ENCODE data around the gene NUP210. TPM values are rescaled to one million over a fixed set of nuclear protein-coding genes. Genes with fewer than 3 reads are reported as not detected.

Gene NUP210
- polyA plus RNA-seq, 3 donors, result 22.7 to 23.7 (median 23.3) TPM

DNA sequence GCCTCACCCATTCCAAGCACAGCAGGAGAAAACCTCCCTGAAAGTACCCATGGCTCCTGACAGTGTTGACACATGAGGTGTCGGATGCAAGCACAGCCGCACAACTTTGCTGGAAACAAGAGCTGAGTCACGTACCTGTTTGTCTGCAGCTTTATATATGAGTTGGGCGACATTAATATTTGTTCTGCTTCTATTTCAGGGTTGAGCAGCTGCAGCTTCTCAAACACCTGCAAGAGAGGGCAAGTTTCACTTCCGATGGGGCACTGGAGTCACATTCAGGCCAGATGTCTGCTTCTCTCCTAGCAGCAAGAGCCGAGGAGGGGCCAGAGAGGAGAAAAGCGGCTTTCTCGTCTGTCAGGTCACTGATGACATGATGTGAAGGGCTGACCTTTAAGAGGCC, 88.0 kb downstream of the NUP210 start:
- DNase-seq (ENCODE audit: low read depth in 3 of 3, low spot score in 2 of 3), result no peak

- DNase-seq (ENCODE audit: low read depth in 3 of 3, low spot score in 2 of 3), result no peak
These were observed 90.4 kb downstream of the NUP210 start for GRCh38 chr3:13329746-13330145.

- DNase-seq (ENCODE audit: low read depth in 3 of 3, low spot score in 2 of 3), result no peak
These were observed 94.2 kb downstream of the NUP210 start for GRCh38 chr3:13325892-13326443.

- DNase-seq (ENCODE audit: low read depth in 3 of 3, low spot score in 2 of 3), result no peak
These were observed 95.2 kb downstream of the NUP210 start for GRCh38 chr3:13324835-13325501.

DNA sequence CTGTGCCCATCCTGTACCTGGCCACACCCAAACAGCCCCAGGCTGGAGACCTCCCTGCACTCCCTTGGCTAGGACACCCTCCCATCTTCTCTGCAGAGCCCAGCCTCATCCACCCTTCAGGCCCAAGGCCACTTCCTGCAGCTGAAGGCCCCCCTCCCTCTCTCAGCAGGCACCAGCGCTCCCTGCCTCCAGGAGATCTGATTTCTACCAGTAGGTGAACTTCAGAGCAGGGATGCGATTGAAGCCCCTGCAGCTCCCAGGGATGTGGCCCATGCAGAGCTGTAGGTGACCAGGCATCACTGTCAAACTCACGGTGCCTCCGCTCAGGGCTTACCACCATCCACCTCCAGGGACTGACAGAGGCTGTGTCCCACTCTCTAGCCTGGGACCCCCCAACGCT, 96.3 kb downstream of the NUP210 start:
- DNase-seq (ENCODE audit: low read depth in 3 of 3, low spot score in 2 of 3), result no peak

- DNase-seq (ENCODE audit: low read depth in 3 of 3, low spot score in 2 of 3), result no peak
These were observed 97.8 kb downstream of the NUP210 start for GRCh38 chr3:13322324-13322723.

- no peak for DNase-seq (ENCODE audit: low read depth in 3 of 3, low spot score in 2 of 3)
These were observed 100.4 kb downstream of the NUP210 start for GRCh38 chr3:13319564-13320220.

- DNase-seq (ENCODE audit: low read depth in 3 of 3, low spot score in 2 of 3), result no peak
These were observed 101.3 kb downstream of the NUP210 start for GRCh38 chr3:13318626-13319470.

GRCh38 chr3:13317596-13318320, 102.4 kb downstream of the NUP210 start:
- no peak for DNase-seq (ENCODE audit: low read depth in 3 of 3, low spot score in 2 of 3)

- no peak for DNase-seq (ENCODE audit: low read depth in 3 of 3, low spot score in 2 of 3)
These were observed 103.5 kb downstream of the NUP210 start for GRCh38 chr3:13316603-13317002.

DNA sequence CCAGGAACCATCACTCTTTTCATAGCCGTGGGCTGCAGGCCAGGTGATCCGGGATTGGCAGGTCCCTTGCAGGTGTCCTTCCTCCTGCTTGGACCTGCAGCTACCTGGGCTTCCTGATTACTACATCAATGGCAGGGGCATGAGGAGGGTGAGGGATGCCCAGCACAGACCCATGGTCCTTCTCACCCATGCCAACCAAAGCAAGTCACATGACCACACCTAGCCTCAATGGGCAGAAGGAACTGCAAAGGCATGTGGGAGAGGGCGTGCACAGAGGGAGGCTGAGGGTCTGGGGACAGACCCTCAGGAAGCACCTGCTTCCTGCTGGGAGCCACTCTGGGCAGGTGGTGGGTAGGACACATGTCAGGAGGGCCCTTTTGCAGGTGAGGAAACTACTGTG, 105.2 kb downstream of the NUP210 start:
- DNase-seq (ENCODE audit: low read depth in 3 of 3, low spot score in 2 of 3), result no peak

DNA sequence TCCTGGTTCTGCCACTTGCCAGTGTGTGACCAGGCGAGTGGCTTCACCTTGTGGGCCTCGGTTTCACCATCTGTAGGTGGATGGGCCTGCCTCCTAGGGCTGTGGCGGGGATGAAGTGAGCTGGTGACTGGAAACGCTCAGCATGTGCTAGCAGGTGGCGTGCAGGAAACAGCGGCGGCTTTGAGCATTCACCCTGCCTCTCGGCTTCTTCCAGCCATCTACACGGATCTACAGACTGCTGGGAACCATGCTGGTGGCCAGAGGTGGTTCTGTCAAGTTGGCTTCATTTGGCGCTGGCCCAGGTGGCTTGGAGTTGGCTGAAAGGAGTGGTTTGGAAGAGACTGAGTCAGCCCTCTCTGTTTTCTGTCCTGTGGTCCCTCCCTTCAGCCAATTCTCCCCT, 106.3 kb downstream of the NUP210 start:
- DNase-seq (ENCODE audit: low read depth in 3 of 3, low spot score in 2 of 3), result no peak

DNA sequence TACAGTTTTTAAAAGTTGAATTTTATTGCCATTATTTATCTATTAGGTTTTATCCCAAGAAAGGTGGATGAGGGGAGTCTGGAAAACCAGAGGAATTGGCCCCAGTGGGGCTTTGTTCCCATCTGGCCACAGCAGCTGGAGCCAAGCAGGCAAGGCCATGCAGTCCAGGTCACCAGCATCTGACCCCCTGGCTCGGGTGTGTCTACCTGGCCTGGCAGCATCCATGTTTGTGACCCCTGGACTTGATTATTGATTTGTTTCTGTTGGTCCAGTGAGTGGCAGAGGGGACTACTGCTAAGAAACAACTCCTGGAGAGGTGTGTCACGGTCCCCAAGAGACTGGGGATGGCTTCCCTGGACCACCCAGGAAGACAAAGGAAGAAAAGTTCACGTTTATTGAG, 111.1 kb downstream of the NUP210 start:
- no peak for DNase-seq (ENCODE audit: low read depth in 3 of 3, low spot score in 2 of 3)

DNA sequence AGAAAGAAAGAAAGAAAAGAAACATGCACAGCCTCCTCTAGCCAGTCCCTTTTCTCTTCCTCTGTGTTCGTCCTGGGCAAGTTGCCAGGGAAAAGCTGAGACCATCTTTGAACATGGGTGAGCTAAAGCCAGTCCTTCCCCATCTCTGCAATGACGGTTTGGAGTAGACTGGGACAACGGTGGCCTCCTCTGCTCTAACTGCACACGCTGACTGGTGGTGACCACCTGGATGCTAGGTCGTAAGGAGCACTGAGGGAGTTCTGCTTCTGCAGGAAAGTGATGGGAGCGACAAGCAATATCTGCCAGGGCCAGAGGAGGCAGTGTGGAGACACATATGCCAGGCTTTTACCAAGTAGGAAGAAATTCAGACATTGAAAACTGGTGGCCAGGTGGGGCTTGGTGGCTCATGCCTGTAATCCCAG, 111.7 kb downstream of the NUP210 start:
- no peak for DNase-seq (ENCODE audit: low read depth in 3 of 3, low spot score in 2 of 3)

- DNase-seq (ENCODE audit: low read depth in 3 of 3, low spot score in 2 of 3), result no peak
These were observed 113.1 kb downstream of the NUP210 start for GRCh38 chr3:13307041-13307440.

DNA sequence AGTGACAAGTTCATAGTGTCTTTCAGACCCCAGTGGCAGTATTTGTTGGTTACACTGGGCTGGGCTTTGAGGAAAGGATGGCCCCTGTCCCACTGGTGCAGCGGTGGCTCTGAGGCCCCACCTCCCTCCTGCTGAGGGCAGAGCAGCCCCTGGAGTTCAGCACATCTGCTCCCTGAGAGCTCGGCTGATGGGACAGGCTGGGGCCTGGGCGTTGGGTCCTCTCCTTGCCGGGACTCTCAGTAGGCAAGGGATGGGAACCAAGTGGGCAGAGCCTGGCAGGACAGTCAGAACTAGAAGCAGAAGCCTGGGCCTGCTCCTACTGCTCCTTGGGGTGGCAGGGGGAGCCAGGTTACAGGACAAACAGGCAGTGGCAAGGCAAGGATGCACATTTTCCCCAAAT, 114.5 kb downstream of the NUP210 start:
- DNase-seq (ENCODE audit: low read depth in 3 of 3, low spot score in 2 of 3), result no peak

GRCh38 chr3:13303410-13303809, 116.7 kb downstream of the NUP210 start:
- DNase-seq (ENCODE audit: low read depth in 3 of 3, low spot score in 2 of 3), result no peak

DNA sequence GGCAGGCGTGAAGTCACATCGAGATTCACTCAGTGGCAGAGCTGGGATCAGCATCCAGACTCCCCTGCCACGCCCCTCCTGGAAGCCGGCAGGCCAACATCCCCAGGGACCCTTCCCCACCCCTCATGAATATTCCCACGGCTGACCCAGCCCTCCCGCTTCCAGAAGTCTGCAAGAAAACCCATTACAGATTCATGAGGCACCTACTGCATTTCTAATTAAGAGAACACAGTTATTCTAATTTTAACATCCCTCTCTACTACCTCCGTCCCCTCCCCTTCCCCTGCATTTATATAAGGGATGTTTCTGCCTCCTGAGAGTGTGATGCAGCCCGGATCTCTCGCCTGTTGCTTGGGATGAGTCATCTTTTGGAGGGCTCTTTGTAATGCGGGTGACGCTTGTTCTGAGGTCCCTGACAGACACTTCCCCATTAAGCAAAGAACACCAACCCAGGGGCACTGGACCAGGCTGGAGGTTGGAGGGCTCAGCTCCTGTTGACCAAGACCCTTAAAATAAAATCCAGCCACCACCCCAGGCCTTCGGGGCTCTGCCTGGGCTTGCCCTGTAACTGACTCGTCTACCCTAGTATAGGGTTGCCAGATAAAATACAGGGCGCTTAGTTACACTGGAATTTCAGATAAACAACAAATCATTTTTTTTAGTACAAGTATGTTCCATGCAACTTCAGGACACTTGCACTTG, 118.7 kb downstream of the NUP210 start:
- DNase-seq (ENCODE audit: low read depth in 3 of 3, low spot score in 2 of 3), result no peak

DNA sequence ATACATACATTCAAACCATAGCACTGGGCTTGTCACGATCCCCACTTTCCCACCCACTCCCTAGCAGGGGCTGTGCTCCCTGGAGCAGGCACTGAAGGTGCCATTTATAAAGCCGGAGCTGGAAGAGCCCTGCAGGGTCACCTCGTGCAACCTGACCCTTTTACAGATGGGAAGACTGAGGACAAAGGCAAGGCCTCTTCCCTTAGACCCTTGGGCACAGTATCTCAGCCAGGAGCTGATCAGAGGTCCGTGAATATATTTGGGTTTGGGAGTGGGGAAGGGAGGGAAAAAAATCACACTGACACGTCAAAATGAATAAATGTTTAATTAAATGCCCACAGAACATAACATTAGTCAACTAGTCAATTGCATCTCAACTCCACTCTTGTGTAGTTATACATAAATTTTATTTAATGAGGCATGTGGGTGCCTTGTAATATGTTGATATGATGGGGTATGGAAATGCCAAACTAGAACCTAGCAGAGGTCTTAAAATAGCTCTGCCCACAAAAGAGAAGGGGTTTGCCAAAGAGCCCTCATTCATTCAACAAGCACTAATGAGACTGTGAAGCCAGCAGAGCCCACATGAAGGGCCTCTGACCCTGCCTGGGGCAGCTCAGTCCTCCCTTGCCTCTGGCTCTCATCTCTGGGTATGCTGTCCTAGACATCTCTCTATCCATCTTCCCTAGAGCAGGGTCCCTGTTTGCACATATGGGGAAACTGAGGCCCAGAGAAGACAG, 119.4 kb downstream of the NUP210 start:
- DNase-seq (ENCODE audit: low read depth in 3 of 3, low spot score in 2 of 3), result no peak
